Loucy (cell line): ENCODE data around the gene MAP4K1.

Experiments used
- H2AFZ ChIP-seq: fragments of 200-600 bp; sonication (generic); 2 replicates; pipeline ENCODE4 v1.6.0; 2016; ENCODE audit warnings: antibody characterized with exemption, mild to moderate bottlenecking, low read length, moderate library complexity
- H3F3A ChIP-seq: fragments of 200-600 bp; 2 replicates; pipeline ENCODE4 v1.6.0; 2016; ENCODE audit warnings: antibody characterized with exemption, low read depth, mild to moderate bottlenecking
- H3K27me3 ChIP-seq: fragments of 200-600 bp; sonication (generic); 2 replicates; pipeline ENCODE4 v1.6.1; 2014; ENCODE audit warnings: low read length, mild to moderate bottlenecking; ENCODE audit not compliant: insufficient read depth, poor library complexity, severe bottlenecking
- H3K36me3 ChIP-seq: fragments of 200-600 bp; sonication (generic); 2 replicates; pipeline ENCODE4 v1.6.1; 2016; ENCODE audit warnings: low read length; ENCODE audit not compliant: insufficient read depth
- H3K4me1 ChIP-seq: fragments of 200-600 bp; sonication (generic); 2 replicates; pipeline ENCODE4 v1.5.1; 2014; ENCODE audit warnings: low read length, mild to moderate bottlenecking; ENCODE audit not compliant: insufficient read depth, poor library complexity, severe bottlenecking
- H3K4me2 ChIP-seq: fragments of 200-600 bp; sonication (generic); 2 replicates; pipeline ENCODE4 v1.6.0; 2014; ENCODE audit warnings: antibody characterized with exemption, low read length, low read depth, mild to moderate bottlenecking; ENCODE audit not compliant: poor library complexity, severe bottlenecking
- H3K4me3 ChIP-seq: fragments of 200-600 bp; sonication (generic); 2 replicates; pipeline ENCODE4 v1.5.1; 2014; ENCODE audit warnings: low read length, mild to moderate bottlenecking, mixed read lengths; ENCODE audit not compliant: poor library complexity, severe bottlenecking
- H3K79me2 ChIP-seq: fragments of 200-600 bp; sonication (generic); 2 replicates; pipeline ENCODE4 v1.6.1; 2014; ENCODE audit warnings: low read length; ENCODE audit not compliant: insufficient read depth
- H3K9ac ChIP-seq: fragments of 200-600 bp; sonication (generic); 2 replicates; pipeline ENCODE4 v1.6.0; 2014; ENCODE audit warnings: mild to moderate bottlenecking, low read depth, low read length, moderate library complexity; ENCODE audit not compliant: poor library complexity, severe bottlenecking
- H3K9me2 ChIP-seq: fragments of 200-600 bp; sonication (generic); replicated peaks from 2 replicates; pipeline ENCODE4 v1.6.1; 2016; ENCODE audit warnings: low read depth, low read length, mixed read lengths
- H3K9me3 ChIP-seq: fragments of 200-600 bp; sonication (generic); 2 replicates; pipeline ENCODE4 v1.6.1; 2014; ENCODE audit warnings: mild to moderate bottlenecking, antibody characterized with exemption, low read length, low read depth; ENCODE audit not compliant: insufficient read depth
- H4K20me1 ChIP-seq: fragments of 200-600 bp; sonication (generic); 2 replicates; pipeline ENCODE4 v1.6.0; 2014; ENCODE audit warnings: antibody characterized with exemption, low read length, mild to moderate bottlenecking; ENCODE audit not compliant: insufficient read depth, poor library complexity, severe bottlenecking
- CTCF ChIP-seq: fragments of 200-600 bp; sonication (generic); conservative IDR thresholded peaks from 2 replicates; pipeline ENCODE4 v1.5.1; 2014; ENCODE audit warnings: mild to moderate bottlenecking, antibody characterized with exemption, low read length
- EZH2phosphoT487 ChIP-seq: fragments of 200-600 bp; IDR thresholded peaks from 2 replicates; pipeline ENCODE4 v1.6.1; 2018; ENCODE audit warnings: antibody characterized with exemption, mild to moderate bottlenecking, moderate library complexity, borderline replicate concordance

Gene MAP4K1

GRCh38 chr19:38617764-38618589, at the start of gene MAP4K1:
MAP4K1 (minus strand) TSS chr19:38617953; CDS start chr19:38617895, 58 bp downstream.
- Histone ChIP-seq H3K9ac (peak within 1 kb of the TSS; percentile 93), H2AFZ (peak within 1 kb of the TSS; percentile 85), H4K20me1 (peaks cover 12% of the 10 kb centered on the region)

GRCh38 chr19:38666663-38667511, 49.1 kb upstream of the MAP4K1 start:
- H3K9me3 ChIP-seq: no peaks in the 10 kb centered on the region
- peak overlapping the region; percentile 48 for H3K4me3 ChIP-seq
- peak overlapping the region; percentile 75 for H3K9ac ChIP-seq
- H3K4me2 ChIP-seq: peak overlapping the region; percentile 80
- H3K4me1 ChIP-seq: peaks cover 83% of the 10 kb centered on the region
- H3F3A ChIP-seq: peaks cover 5% of the 10 kb centered on the region; the same call in 1 of the 2 replicates
- H2AFZ ChIP-seq: no peak overlapping the region
- H3K27me3 ChIP-seq: no peaks in the 10 kb centered on the region
- TF ChIP-seq CTCF: no peak
- TF ChIP-seq EZH2phosphoT487: no peak
- peaks cover 100% of the 10 kb centered on the region for H3K79me2 ChIP-seq
- H3K36me3 ChIP-seq: peaks cover 10% of the 10 kb centered on the region; the same call in 1 of the 2 replicates
- H3K9me2 ChIP-seq: no peaks in the 10 kb centered on the region
- peaks cover 13% of the 10 kb centered on the region for H4K20me1 ChIP-seq

More at GRCh38 chr19:38617764-38618589, at the start of gene MAP4K1:
- Histone ChIP-seq H3K4me2 (peak within 1 kb of the TSS; percentile 88), H3K9me3 (no peaks in the 10 kb centered on the region), H3K4me3 (peak within 1 kb of the TSS; percentile 88), H3K4me1 (peaks cover 37% of the 10 kb centered on the region), H3K36me3 (peaks cover 4% of the 10 kb centered on the region; the same call in 1 of the 2 replicates), H3K27me3 (no peaks in the 10 kb centered on the region), H3K9me2 (no peaks in the 10 kb centered on the region), H3F3A (peaks cover 6% of the 10 kb centered on the region), H3K79me2 (peaks cover 50% of the 10 kb centered on the region)
- TF ChIP-seq CTCF (no peak), EZH2phosphoT487 (no peak)

GRCh38 chr19:38665950-38666662, 48.4 kb upstream of the MAP4K1 start:
- Histone ChIP-seq H3K4me3 (peak overlapping the region; percentile 48), H3K36me3 (peaks cover 14% of the 10 kb centered on the region; the same call in 1 of the 2 replicates), H3K79me2 (peaks cover 99% of the 10 kb centered on the region), H3K9me2 (no peaks in the 10 kb centered on the region), H4K20me1 (peaks cover 18% of the 10 kb centered on the region), H3K9me3 (no peaks in the 10 kb centered on the region), H2AFZ (no peak overlapping the region), H3K4me1 (peaks cover 75% of the 10 kb centered on the region), H3K9ac (peak overlapping the region; percentile 75), H3K27me3 (no peaks in the 10 kb centered on the region), H3K4me2 (peak overlapping the region; percentile 80), H3F3A (peaks cover 3% of the 10 kb centered on the region; the same call in 1 of the 2 replicates)
- TF ChIP-seq CTCF: no peak
